Raji (cell line): ENCODE measurements around the gene CYP27C1.

Experiments used
- POLR2A ChIP-seq: IDR thresholded peaks from 2 replicates; pipeline ENCODE4 v1.6.1; 2011; ENCODE audit warnings: low read depth, low read length, control low read depth; ENCODE audit not compliant: insufficient read depth

Gene CYP27C1

GRCh38 chr2:127220102-127220767 is at the start of gene CYP27C1:
CYP27C1 (minus strand) TSS chr2:127220299; CDS start chr2:127220270, 29 bp downstream.
- TF ChIP-seq POLR2A, result no peak

GRCh38 chr2:127261804-127262406 is 41.8 kb upstream of the CYP27C1 start:
- TF ChIP-seq POLR2A, result no peak

- TF ChIP-seq POLR2A, result no peak
Observed at GRCh38 chr2:127259355-127259754, 39.3 kb upstream of the CYP27C1 start.

- TF ChIP-seq POLR2A, result no peak
Observed at GRCh38 chr2:127256866-127257265, 36.8 kb upstream of the CYP27C1 start.

- TF ChIP-seq POLR2A, result no peak
Observed at GRCh38 chr2:127256381-127256780, 36.3 kb upstream of the CYP27C1 start.

- no peak for TF ChIP-seq POLR2A
Observed at GRCh38 chr2:127255721-127256120, 35.6 kb upstream of the CYP27C1 start.

GRCh38 chr2:127255146-127255545 is 35.0 kb upstream of the CYP27C1 start:
- no peak for TF ChIP-seq POLR2A

GRCh38 chr2:127254386-127254981 is 34.4 kb upstream of the CYP27C1 start:
- no peak for TF ChIP-seq POLR2A

GRCh38 chr2:127239395-127239794 is 19.3 kb upstream of the CYP27C1 start:
- no peak for TF ChIP-seq POLR2A

- TF ChIP-seq POLR2A, result no peak
Observed at GRCh38 chr2:127235082-127235702, 15.1 kb upstream of the CYP27C1 start.

GRCh38 chr2:127233710-127234109 is 13.6 kb upstream of the CYP27C1 start:
- TF ChIP-seq POLR2A, result no peak

- no peak for TF ChIP-seq POLR2A
Observed at GRCh38 chr2:127231130-127231865, 11.2 kb upstream of the CYP27C1 start.

- TF ChIP-seq POLR2A, result no peak
Observed at GRCh38 chr2:127229555-127229954, 9.5 kb upstream of the CYP27C1 start.

- TF ChIP-seq POLR2A, result no peak
Observed at GRCh38 chr2:127228102-127228501, 8.0 kb upstream of the CYP27C1 start.
